IPS-20b (cell line): ENCODE data around the gene HECTD2.
"Not testable (repeated sequence)": the region's sequence is repeated elsewhere in the genome, so short reads cannot be mapped to it uniquely, and the experiment has no call there.

Experiments
- H3K27ac ChIP-seq: one replicate; pipeline ENCODE4 v1.5.1; 2013; ENCODE audit warnings: low read length
- H3K27me3 ChIP-seq: 2 replicates; pipeline ENCODE4 v1.6.1; 2013; ENCODE audit warnings: mild to moderate bottlenecking, low read length, inconsistent platforms; ENCODE audit not compliant: insufficient read depth
- H3K36me3 ChIP-seq: 2 replicates; pipeline ENCODE4 v1.6.1; 2013; ENCODE audit warnings: low read depth, mild to moderate bottlenecking, inconsistent platforms, low read length, moderate library complexity; ENCODE audit not compliant: insufficient read depth
- H3K4me1 ChIP-seq: 2 replicates; pipeline ENCODE4 v1.6.1; 2013; ENCODE audit warnings: mild to moderate bottlenecking, control low read depth, inconsistent platforms, low read length, moderate library complexity; ENCODE audit not compliant: insufficient read depth
- H3K4me3 ChIP-seq: 2 replicates; pipeline ENCODE4 v1.5.1; 2013; ENCODE audit warnings: mild to moderate bottlenecking, low read length, inconsistent platforms
- H3K9ac ChIP-seq: 2 replicates; pipeline ENCODE4 v1.6.1; 2013; ENCODE audit warnings: low read depth, mild to moderate bottlenecking, inconsistent platforms, low read length, moderate library complexity
- H3K9me3 ChIP-seq: 2 replicates; pipeline ENCODE4 v1.6.1; 2013; ENCODE audit warnings: mild to moderate bottlenecking, low read depth, low read length, inconsistent platforms; ENCODE audit not compliant: insufficient read depth

Gene HECTD2

DNA sequence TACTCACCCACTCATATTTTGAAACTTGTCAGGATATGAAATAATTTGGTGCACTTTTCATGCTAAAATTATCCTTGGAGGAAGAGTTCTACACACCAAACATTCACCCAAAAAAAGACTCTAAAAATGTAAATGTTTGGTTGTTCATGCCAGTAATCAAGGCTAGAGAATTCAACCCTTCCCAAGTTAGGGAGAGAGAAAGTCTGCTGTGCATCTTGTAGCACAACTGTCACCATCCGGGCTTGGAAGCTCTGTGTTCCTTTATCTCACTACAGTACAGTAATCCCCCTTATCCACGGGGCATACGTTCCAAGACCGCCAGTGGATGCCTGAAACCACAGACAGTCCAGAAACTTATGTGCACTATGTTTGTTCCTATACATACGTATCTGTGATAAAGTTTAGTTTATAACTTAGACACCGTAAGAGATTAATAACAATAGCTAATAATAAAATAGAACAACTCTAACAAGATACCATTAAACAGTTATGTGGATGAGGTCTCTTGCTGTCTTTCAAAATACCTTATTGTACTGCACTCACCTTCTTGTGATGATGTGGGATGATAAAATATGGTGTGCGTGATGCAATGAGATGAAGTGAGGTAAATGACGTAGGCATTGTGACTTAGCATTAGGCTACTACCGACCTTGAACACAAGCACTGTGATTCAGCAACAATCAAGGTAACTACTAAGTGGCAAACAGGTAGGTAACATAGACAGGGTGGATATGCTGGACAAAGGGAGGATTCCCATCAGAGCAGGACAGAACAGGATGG is 24.6 kb upstream of the HECTD2 start:
- Histone ChIP-seq H3K27me3 (no peaks in the 10 kb centered on the region), H3K9me3 (no peaks in the 10 kb centered on the region)

DNA sequence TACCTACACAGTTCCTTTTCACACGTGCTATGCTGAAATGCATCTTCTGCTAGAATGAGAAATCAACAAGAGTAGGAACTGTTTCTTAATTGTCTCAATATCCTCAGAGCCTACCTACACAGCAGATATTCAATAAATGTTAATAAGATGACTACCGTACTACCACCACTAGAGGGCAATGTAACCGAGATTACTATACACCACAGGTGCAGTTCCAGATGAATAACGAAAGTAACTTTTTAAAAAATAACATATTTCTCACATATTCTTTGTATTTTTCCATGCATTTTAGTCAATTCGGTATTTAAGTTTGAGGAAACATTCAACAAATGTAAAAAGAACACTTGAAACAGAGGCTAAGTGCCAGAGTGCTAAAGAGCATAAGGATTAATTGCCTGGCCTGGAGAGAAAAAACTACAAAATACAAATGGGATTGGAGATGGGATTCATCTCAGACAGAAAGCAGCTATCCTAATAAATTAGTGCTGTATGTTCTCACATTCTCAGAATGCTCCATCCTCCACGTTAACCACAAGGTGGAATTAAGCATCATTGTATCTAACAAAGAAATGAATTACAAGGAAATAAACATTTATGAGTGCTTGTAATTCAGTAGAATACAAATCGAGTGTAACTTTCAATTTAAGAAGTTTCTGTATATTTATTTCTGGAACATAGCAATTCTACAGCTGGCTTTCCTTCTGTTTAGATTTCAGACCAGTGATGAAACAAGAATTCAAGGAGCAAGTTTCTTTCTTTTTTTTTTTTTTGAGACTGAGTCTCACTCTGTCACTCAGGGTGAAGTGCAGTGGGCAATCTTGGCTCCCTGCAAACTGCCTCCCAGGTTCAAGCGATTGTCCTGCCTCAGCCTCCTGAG is 20.3 kb upstream of the HECTD2 start:
- Histone ChIP-seq H3K36me3 (no peaks in the 10 kb centered on the region), H3K4me3 (no peak overlapping the region), H3K27ac (no peak overlapping the region), H3K4me1 (no peaks in the 10 kb centered on the region), H3K27me3 (no peaks in the 10 kb centered on the region), H3K9me3 (no peaks in the 10 kb centered on the region), H3K9ac (no peak overlapping the region)

More for the DNA sequence above, 24.6 kb upstream of the HECTD2 start:
- no peak overlapping the region for H3K27ac ChIP-seq
- H3K36me3 ChIP-seq = no peaks in the 10 kb centered on the region
- no peak overlapping the region for H3K9ac ChIP-seq
- H3K4me3 ChIP-seq = no peak overlapping the region
- H3K4me1 ChIP-seq = no peaks in the 10 kb centered on the region

DNA sequence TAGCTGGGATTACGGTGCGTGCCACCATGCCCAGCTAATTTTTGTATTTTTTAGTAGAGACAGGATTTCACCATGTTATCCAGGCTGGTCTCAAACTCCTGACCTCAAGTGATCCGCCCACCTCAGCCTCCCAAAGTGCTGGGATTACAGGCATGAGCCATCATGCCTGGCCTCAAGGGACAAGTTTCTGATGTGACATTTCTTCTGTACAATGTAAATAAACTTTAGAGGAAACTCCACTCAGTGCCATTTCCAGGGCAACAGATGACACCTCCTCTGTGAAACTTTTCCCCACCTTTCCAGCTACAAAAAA is 19.7 kb upstream of the HECTD2 start:
- not testable (repeated sequence) for H3K4me1 ChIP-seq, H3K27ac ChIP-seq, H3K4me3 ChIP-seq, H3K9me3 ChIP-seq, H3K27me3 ChIP-seq, H3K36me3 ChIP-seq, H3K9ac ChIP-seq

DNA sequence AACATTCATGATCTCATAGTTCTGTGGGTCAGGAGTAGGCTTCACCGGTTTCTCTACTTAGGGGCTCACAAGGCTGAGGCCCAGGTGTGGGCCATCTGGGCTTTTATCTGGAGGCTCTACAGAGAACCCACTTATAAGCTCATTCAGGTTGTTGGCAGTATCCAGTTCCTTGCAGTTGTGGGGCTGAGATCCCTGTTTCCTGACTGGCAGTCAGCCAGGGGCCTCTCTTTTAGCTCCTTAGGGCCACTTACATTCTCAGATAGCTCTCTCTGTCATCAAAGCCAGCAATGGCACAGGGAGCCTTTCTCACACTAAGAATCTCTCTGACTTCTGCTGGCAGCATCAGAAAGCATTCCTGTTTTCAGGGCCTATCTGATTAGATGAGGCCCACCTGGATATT is 18.2 kb upstream of the HECTD2 start:
- Histone ChIP-seq H3K9ac (no peak overlapping the region), H3K4me1 (no peaks in the 10 kb centered on the region), H3K27ac (no peak overlapping the region)

DNA sequence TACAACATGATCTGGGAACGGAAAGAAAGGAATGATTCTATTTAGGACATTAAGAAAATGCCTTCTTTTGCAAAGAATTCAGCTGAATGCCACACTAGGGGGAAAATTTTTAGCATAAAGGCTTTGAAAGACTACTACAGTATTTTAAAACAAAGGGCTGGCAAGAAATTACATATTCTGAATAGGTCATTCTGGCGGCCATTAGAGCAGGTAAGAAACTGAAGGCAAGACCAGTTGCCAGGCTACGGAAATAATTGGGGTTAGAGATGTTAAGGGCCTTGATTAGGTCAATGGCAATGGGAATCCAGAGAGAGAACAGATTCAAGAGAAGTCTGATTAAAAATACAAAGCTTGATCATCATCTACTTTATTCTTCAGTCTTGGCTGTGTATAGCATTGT is 3.8 kb upstream of the HECTD2 start:
- Histone ChIP-seq H3K36me3 (no peaks in the 10 kb centered on the region), H3K4me1 (peaks cover 37% of the 10 kb centered on the region), H3K4me3 (0 out of 2 replicates have a peak overlapping the region, but pooled peaks have one; percentile 11), H3K27me3 (peaks cover 7% of the 10 kb centered on the region), H3K27ac (no peak overlapping the region), H3K9me3 (no peaks in the 10 kb centered on the region), H3K9ac (no peak overlapping the region)

More for the DNA sequence above, 18.2 kb upstream of the HECTD2 start:
- Histone ChIP-seq H3K27me3 (no peaks in the 10 kb centered on the region), H3K4me3 (no peak overlapping the region), H3K9me3 (no peaks in the 10 kb centered on the region), H3K36me3 (no peaks in the 10 kb centered on the region)

DNA sequence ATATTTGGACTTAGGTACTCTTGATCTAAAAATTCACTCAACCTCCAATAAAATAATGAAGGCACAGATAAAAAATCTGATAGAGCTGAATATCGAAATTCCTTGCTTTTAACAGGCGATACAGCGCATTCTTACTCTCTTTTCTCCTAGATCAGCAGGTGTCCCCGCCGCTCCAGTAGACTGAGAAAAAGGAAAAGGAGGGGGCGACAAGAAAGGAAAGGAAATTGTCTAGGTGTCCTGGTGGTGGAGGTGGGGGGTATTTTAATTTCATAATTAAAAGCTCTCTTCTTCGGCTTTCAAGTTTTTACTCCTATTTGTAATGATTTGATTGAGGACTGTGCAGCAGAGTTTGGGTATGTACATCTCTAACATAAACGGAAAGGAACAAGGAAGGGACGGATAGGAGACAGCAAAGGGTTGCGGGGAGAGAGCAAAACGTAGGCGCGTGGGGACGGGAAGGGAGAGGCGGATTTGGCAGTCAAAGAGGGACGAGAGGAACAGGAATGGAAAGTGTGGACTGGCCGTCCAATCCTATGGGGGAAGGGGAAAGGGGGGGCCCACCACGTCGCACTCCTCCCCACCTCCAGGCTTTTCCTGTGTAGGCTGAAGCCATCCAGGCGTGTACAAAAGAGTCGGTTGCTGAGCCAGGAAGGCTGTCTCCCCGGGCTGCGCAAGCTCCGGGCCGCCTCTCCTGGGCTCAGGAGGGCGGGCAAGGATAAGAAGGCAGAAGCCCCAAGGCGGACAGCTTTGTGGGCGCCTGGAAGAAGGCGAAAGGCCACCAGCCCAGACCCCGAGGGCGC is 875 bp upstream of the HECTD2 start:
- H3K27me3 ChIP-seq = peaks cover 7% of the 10 kb centered on the region
- peak overlapping the region; percentile 93 for H3K9ac ChIP-seq
- H3K36me3 ChIP-seq = no peaks in the 10 kb centered on the region
- peak overlapping the region; percentile 96 for H3K4me3 ChIP-seq
- peak overlapping the region; percentile 75 for H3K27ac ChIP-seq
- H3K4me1 ChIP-seq = peaks cover 45% of the 10 kb centered on the region; the same call in 1 of the 2 replicates
- no peaks in the 10 kb centered on the region for H3K9me3 ChIP-seq

DNA sequence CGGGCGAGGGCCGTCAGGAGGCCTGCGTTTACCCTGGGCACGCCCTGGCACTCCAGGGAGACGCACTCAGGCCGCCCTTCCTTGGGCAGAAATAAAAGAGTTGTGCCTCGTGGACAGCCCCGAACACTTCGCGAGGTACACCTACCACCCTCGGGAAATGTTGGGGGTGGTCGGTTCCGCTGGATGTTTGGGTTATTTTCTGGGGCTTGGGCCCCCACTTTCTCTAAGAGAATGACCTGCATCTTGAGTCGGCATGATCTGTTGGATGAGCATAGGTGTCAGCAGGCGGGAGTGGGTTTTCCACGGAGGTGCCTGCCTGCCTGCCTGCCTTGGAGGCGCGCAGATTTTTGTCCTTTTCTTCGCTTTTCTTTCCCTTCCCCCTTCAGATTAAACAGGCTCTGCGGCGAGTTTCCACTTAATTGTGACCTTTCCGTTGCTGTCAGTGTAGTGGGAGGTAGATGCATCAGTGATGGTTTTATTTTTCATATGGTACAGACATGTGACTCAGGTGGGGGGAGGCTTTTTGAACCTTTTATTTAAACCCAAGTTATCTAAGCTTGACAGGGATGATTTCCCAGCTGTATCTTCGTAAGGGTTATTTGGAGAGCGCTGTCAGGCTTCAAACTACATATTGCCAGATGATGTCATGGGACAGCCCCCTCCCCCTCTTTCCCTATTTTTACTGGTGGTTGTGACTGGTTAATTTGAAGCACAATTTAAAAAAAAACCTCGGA is 661 bp downstream of the HECTD2 start:
- Histone ChIP-seq H3K4me1 (peaks cover 38% of the 10 kb centered on the region; the same call in 1 of the 2 replicates), H3K4me3 (peak overlapping the region; percentile 88), H3K36me3 (no peaks in the 10 kb centered on the region), H3K9ac (peak overlapping the region; percentile 81; the same call in 1 of the 2 replicates), H3K27ac (no peak overlapping the region), H3K27me3 (peaks cover 7% of the 10 kb centered on the region), H3K9me3 (no peaks in the 10 kb centered on the region)

DNA sequence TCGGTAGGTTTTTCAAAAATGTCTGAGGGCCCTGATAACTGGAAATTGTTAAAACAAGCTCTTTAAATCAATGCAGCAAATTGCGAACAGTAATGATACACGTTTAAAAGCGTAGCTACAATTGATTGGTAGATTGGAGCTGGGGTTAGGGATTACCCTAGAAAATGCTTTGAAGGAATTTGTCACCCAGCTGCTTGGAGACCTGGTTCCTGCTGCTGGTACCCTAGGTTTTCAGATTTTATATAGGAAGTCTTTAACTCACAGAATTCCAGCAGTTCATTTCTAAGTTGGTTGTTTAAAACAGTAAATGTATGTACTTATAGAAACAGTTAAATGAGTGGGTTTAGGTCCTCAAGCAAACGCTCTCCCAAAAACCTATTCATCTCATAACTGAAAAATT is 1.5 kb downstream of the HECTD2 start:
- H3K9me3 ChIP-seq = no peaks in the 10 kb centered on the region
- no peaks in the 10 kb centered on the region for H3K36me3 ChIP-seq
- H3K27me3 ChIP-seq = peaks cover 7% of the 10 kb centered on the region
- no peak overlapping the region for H3K27ac ChIP-seq
- peaks cover 30% of the 10 kb centered on the region; the same call in 1 of the 2 replicates for H3K4me1 ChIP-seq
- H3K4me3 ChIP-seq = peak overlapping the region; percentile 88; the same call in 1 of the 2 replicates
- no peak overlapping the region for H3K9ac ChIP-seq

DNA sequence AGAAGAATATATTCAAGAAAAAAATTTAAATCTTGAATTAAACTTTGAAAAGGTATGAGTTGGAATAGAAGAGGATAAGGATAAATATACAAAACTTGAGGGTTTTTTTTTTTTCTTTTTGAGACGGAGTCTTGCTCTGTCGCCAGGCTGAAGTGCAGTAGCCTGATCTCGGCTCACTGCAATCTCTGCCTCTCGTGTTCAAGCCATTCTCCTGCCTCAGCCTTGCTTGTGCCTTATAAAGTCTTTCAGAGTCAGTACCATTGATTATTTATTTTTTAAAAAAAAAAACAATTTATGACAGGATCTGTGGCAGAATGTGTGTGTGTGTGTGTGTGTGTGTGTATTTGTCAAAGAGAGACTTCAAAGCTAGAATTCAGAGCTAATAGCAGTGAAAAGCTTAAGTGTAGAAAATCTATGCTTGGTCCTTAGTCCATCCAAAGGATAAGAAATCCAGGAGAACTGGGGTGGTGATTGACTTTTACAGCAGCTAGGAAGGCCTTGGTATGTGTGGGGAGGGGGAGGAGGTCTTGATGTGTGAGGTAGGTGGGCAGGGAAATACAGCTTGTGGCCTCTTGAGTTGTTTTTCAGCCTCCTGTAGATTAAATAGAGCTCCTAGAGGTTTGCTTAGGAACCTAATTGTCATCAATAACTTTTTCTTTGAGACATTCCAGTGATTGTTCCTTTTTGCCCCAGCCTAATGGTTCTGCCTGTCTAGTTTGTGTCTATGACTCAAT is 2.4 kb downstream of the HECTD2 start:
- H3K27ac ChIP-seq = no peak overlapping the region
- no peak overlapping the region for H3K4me3 ChIP-seq
- peaks cover 7% of the 10 kb centered on the region for H3K27me3 ChIP-seq
- H3K9ac ChIP-seq = no peak overlapping the region
- H3K9me3 ChIP-seq = no peaks in the 10 kb centered on the region
- H3K4me1 ChIP-seq = peaks cover 30% of the 10 kb centered on the region; the same call in 1 of the 2 replicates
- no peaks in the 10 kb centered on the region for H3K36me3 ChIP-seq

DNA sequence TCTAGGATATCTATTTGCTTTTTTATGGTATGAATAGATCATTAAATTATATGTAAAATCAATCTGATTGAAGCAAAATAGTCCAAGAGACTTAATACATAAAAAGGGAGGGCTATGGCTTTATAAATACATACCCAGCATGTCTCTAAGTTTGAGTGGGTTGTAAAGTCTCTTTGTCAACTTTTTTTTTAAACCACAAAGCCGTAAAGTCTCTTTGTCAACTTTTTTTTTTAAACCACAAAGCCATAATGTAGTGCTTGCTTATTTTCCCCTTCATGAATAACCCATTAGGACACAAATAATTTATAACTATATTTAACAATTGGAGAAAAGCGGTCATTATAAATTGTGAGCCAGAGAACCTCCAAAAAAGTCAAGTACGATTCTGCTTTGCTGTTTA is 5.7 kb downstream of the HECTD2 start:
- no peaks in the 10 kb centered on the region for H3K9me3 ChIP-seq

More for the DNA sequence above, 5.7 kb downstream of the HECTD2 start:
- H3K4me3 ChIP-seq = no peak overlapping the region
- no peak overlapping the region for H3K9ac ChIP-seq
- peaks cover 4% of the 10 kb centered on the region for H3K27me3 ChIP-seq
- H3K27ac ChIP-seq = no peak overlapping the region
- no peaks in the 10 kb centered on the region for H3K36me3 ChIP-seq
- H3K4me1 ChIP-seq = peaks cover 28% of the 10 kb centered on the region
